PC-9 (cell line): ENCODE measurements around the gene TRIM24. TPM values are rescaled to one million over a fixed set of nuclear protein-coding genes. Genes with fewer than 3 reads are reported as not detected.

Experiments used
- BruUV-seq: library from RNA; stranded (reverse); fragments of 400-500 nt; replicated peaks from 2 replicates; lab custom pipeline; 2021; lab: Mats Ljungman, UMichigan
- CTCF ChIA-PET: fragments of 300-600 bp; sonication (Branson Sonifier 250); formaldehyde crosslinking; loops from one replicate; lab custom pipeline; 2022; ENCODE audit warnings: antibody characterized with exemption; lab: Charles Lee
- POLR2A ChIA-PET: fragments of 300-600 bp; sonication (Branson Sonifier 250); formaldehyde crosslinking; loops from one replicate; lab custom pipeline; 2022; ENCODE audit warnings: antibody characterized with exemption; ENCODE audit not compliant: unreplicated experiment; lab: Charles Lee
- DNase-seq, 2 experiments: peaks; one replicate each; pipeline versions ENCODE4 v3.0.0 to v3.0.0-alpha.2; 2015 to 2022; ENCODE audit warnings: mixed read lengths in 1 of 2
- H2AFZ ChIP-seq: fragments of 200-600 bp; sonication (generic); 2 replicates; pipeline ENCODE4 v1.8.1; 2017; ENCODE audit warnings: antibody characterized with exemption
- H3F3A ChIP-seq: fragments of 200-600 bp; sonication (generic); 2 replicates; pipeline ENCODE4 v1.8.1; 2017; ENCODE audit warnings: antibody characterized with exemption, mild to moderate bottlenecking, low read depth; ENCODE audit not compliant: insufficient read depth
- H3K27ac ChIP-seq: fragments of 200-600 bp; sonication (generic); 2 replicates; pipeline ENCODE4 v1.6.1; 2016; ENCODE audit warnings: mixed run types
- H3K27me3 ChIP-seq: fragments of 200-600 bp; sonication (generic); 2 replicates; pipeline ENCODE4 v1.6.1; 2016; ENCODE audit warnings: low read depth, mixed run types; ENCODE audit not compliant: insufficient read depth
- H3K36me3 ChIP-seq: fragments of 200-600 bp; sonication (generic); 2 replicates; pipeline ENCODE4 v1.6.1; 2016; ENCODE audit warnings: low read depth, mixed run types
- H3K4me1 ChIP-seq: fragments of 200-600 bp; sonication (generic); replicated peaks from 2 replicates; pipeline ENCODE4 v1.6.1; 2016; ENCODE audit warnings: mixed run types; ENCODE audit not compliant: insufficient read depth
- H3K4me2 ChIP-seq: fragments of 200-600 bp; sonication (generic); 2 replicates; pipeline ENCODE4 v1.6.1; 2017; ENCODE audit warnings: mixed run types
- H3K4me3 ChIP-seq: fragments of 200-600 bp; sonication (generic); 2 replicates; pipeline ENCODE4 v1.6.1; 2016; ENCODE audit warnings: mixed run types
- H3K79me2 ChIP-seq: fragments of 200-600 bp; sonication (generic); 2 replicates; pipeline ENCODE4 v1.6.1; 2017; ENCODE audit warnings: low read depth, mixed run types
- H3K9me2 ChIP-seq: fragments of 200-600 bp; sonication (generic); 2 replicates; pipeline ENCODE4 v1.8.1; 2017; ENCODE audit warnings: mild to moderate bottlenecking; ENCODE audit not compliant: insufficient read depth
- H3K9me3 ChIP-seq: fragments of 200-600 bp; sonication (generic); 2 replicates; pipeline ENCODE4 v1.8.1; 2016; ENCODE audit warnings: low read depth; ENCODE audit not compliant: insufficient read depth
- H4K20me1 ChIP-seq: fragments of 200-600 bp; sonication (generic); 2 replicates; pipeline ENCODE4 v1.8.1; 2017; ENCODE audit not compliant: insufficient read depth
- EZH2 ChIP-seq: fragments of 200-600 bp; sonication (generic); IDR thresholded peaks from 2 replicates; pipeline ENCODE4 v1.8.0; 2017; ENCODE audit warnings: antibody characterized with exemption, low read depth
- intact Hi-C: fragments of 100-400 bp; cut with micrococcal nuclease; formaldehyde crosslinking; loops from one replicate; pipeline ENCODE4 v1.10.0; 2022; ENCODE audit not compliant: unreplicated experiment
- total RNA-seq: library from RNA; stranded (reverse); gene quantifications from 2 replicates; pipeline ENCODE4 v1.2.3, GENCODE V29; 2021
- TF ChIP-seq, protein P1 (sequence below): fragments of 200-600 bp; sonication (generic); conservative IDR thresholded peaks from 2 replicates; pipeline ENCODE4 v1.6.1; 2017; ENCODE audit warnings: mixed run types, antibody characterized with exemption, mild to moderate bottlenecking, moderate library complexity

The TRIM24 gene
- total RNA-seq, 1 experiment from 2014 or later = 20.5 TPM

DNA sequence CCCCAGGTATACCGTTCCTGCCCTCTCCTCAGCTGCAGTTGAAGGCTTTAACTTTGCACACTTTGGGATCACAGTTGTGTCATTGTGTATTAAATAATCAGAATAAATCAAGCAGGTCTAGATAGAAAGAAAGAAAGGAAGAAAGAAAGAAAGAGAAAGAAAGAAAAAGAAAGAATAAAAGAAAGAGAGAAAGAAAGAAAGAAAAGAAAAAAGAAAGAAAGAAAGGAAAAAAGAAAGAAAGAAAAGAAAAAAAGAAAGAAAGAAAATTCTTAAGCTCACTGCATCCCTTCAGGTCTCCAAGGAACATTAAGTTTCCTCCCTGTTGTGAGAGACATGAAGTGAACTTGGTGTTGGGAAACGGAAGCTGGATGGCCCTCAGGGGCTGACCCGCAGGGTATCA is 17.2 kb upstream of the TRIM24 start:
- H4K20me1 ChIP-seq = no peaks in the 10 kb centered on the region
- no peaks in the 10 kb centered on the region for H3K79me2 ChIP-seq
- no peak for DNase-seq
- no peak overlapping the region for H2AFZ ChIP-seq
- H3K27me3 ChIP-seq = no peaks in the 10 kb centered on the region
- TF ChIP-seq, protein P1, sequence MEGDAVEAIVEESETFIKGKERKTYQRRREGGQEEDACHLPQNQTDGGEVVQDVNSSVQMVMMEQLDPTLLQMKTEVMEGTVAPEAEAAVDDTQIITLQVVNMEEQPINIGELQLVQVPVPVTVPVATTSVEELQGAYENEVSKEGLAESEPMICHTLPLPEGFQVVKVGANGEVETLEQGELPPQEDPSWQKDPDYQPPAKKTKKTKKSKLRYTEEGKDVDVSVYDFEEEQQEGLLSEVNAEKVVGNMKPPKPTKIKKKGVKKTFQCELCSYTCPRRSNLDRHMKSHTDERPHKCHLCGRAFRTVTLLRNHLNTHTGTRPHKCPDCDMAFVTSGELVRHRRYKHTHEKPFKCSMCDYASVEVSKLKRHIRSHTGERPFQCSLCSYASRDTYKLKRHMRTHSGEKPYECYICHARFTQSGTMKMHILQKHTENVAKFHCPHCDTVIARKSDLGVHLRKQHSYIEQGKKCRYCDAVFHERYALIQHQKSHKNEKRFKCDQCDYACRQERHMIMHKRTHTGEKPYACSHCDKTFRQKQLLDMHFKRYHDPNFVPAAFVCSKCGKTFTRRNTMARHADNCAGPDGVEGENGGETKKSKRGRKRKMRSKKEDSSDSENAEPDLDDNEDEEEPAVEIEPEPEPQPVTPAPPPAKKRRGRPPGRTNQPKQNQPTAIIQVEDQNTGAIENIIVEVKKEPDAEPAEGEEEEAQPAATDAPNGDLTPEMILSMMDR = no peak
- TF ChIP-seq EZH2 = no peak
- H3K9me2 ChIP-seq = no peaks in the 10 kb centered on the region
- H3K36me3 ChIP-seq = no peaks in the 10 kb centered on the region
- no TSS peak for BruUV-seq
- H3K4me1 ChIP-seq = no peaks in the 10 kb centered on the region
- intact Hi-C loops = no loop called here
- H3K9me3 ChIP-seq = no peaks in the 10 kb centered on the region
- CTCF ChIA-PET = interaction anchor here (0.7 kb wide), 1 partner anchor 10 kb away, joined by 4 read pairs; no protein-coding TSS in a partner anchor
- no peaks in the 10 kb centered on the region for H3F3A ChIP-seq
- H3K4me2 ChIP-seq = no peak overlapping the region
- no peak overlapping the region for H3K4me3 ChIP-seq
- POLR2A ChIA-PET = interaction anchor here (0.6 kb wide), 1 partner anchor 197 kb away, joined by 10 read pairs; no protein-coding TSS in a partner anchor
- no peak overlapping the region for H3K27ac ChIP-seq

DNA sequence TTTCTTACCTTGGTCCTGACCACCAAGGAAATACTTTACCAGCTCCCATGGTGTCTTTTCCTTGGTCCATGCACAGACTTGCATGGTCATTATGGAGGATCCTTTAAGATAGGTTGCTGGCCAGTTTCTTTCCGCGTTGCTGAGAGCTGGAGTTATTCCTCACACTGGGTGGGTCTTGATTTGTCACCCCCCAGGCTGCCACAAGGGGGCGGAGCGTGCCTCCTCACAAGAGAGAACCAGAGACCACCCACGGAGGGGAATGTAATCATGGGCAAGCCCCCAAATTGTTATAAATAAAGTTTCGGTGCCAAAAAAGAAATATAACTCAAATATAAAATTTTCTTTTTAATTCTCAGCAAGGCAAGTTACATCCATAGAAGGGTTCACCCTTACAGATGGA is 10.5 kb upstream of the TRIM24 start:
- Histone ChIP-seq H3K27ac (no peak overlapping the region), H3K36me3 (no peaks in the 10 kb centered on the region), H3K27me3 (no peaks in the 10 kb centered on the region), H4K20me1 (no peaks in the 10 kb centered on the region), H3K4me1 (no peaks in the 10 kb centered on the region), H2AFZ (no peak overlapping the region), H3K79me2 (no peaks in the 10 kb centered on the region), H3F3A (no peaks in the 10 kb centered on the region), H3K4me2 (no peak overlapping the region), H3K9me2 (no peaks in the 10 kb centered on the region), H3K4me3 (no peak overlapping the region), H3K9me3 (no peaks in the 10 kb centered on the region)
- ChIA-PET CTCF (no interaction called here), POLR2A (no interaction called here)
- intact Hi-C loops = no loop called here
- DNase-seq = no peak
- TF ChIP-seq, protein P1 = peak; percentile 55
- no peak for TF ChIP-seq EZH2
- BruUV-seq = no TSS peak

DNA sequence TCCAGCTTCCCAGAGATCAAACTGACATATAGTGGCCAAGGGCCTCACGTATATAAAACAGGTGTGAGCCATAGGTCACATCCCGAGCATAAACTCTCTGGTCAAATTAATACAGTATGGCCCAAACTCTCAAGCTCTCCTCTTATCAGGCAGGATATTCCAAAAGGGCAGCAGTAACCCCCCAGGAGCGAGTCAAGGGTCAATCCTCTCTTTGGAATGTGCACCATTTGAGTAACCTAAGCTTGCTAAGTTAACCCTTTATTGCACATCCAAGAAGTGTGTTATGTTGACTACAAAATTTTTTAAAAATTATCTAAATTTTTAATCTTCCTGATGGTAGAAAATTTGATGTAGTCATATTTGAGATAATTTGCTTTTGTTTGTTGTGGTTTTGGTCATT is 4.5 kb upstream of the TRIM24 start:
- intact Hi-C loops = no loop called here
- ChIA-PET CTCF (interaction anchor here (0.6 kb wide), 1 partner anchor 1386 kb away, joined by 6 read pairs; no protein-coding TSS in a partner anchor), POLR2A (no interaction called here)
- TF ChIP-seq, protein P1 = no peak
- TF ChIP-seq EZH2 = no peak
- Histone ChIP-seq H4K20me1 (no peaks in the 10 kb centered on the region), H3K9me2 (no peaks in the 10 kb centered on the region), H3K27me3 (no peaks in the 10 kb centered on the region), H2AFZ (no peak overlapping the region), H3K27ac (no peak overlapping the region), H3K4me3 (no peak overlapping the region), H3K9me3 (no peaks in the 10 kb centered on the region), H3K4me1 (no peaks in the 10 kb centered on the region), H3K79me2 (no peaks in the 10 kb centered on the region), H3F3A (no peaks in the 10 kb centered on the region), H3K4me2 (no peak overlapping the region), H3K36me3 (no peaks in the 10 kb centered on the region)
- no TSS peak for BruUV-seq
- DNase-seq = no peak
